Measurements from ENCODE around the gene MGAT4B. TPM values are rescaled to one million over a fixed set of nuclear protein-coding genes. Genes with fewer than 3 reads are reported as not detected.

MGAT4B gene
- total RNA-seq, 2 donors from 2014 or later, result 66.5 to 87.7 TPM

DNA sequence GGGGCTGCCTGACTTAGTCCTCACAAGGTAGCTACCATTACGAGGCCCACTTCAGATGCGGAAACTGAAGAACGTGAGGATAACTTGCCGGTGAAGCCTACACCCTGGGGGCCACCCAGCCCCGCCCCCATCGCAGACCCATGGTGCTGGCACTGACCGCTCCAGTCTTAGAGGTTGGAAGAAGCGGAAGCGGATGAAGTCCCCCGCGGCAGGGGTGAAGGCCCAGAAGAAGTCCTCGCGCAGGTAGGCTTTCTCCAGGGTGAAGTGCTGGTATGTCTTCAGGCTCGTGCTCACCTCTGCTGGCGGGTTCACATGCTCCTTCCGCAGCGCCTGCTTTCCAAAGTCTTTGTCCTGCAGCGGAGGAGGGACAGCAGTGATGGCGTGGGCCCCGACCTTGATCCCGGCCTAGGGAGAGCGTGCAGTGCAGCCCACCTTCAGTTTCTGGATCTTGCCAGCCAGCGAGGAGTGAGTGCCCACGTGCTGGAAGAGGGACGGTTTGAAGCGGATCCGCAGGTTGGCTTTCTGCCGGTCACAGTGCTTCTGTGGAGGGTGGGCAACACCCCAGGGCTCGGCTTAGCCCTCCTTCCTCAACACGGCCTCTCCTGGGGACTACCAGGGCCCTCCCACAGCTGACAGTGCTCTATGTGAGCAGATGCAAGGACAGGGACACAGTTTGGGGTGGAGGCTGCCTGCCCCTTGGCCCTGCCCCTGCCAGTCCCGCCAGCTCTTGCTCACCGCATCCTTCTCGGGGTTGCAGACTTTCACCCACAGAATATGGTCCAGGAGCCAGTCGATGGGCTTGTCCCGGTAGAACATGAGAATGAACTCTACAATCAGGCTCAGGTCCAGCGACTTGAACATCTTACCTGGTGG is 7.7 kb downstream of the MGAT4B start:
- ATAC-seq (ENCODE audit: insufficient number of reproducible peaks, low FRiP score, low read depth) (no peak), DNase-seq (ENCODE audit: low spot score) (no peak)
- H3K4me3 ChIP-seq, result no peak overlapping the region
- no peaks in the 10 kb centered on the region for H3K9me3 ChIP-seq
- TF ChIP-seq, protein P1, sequence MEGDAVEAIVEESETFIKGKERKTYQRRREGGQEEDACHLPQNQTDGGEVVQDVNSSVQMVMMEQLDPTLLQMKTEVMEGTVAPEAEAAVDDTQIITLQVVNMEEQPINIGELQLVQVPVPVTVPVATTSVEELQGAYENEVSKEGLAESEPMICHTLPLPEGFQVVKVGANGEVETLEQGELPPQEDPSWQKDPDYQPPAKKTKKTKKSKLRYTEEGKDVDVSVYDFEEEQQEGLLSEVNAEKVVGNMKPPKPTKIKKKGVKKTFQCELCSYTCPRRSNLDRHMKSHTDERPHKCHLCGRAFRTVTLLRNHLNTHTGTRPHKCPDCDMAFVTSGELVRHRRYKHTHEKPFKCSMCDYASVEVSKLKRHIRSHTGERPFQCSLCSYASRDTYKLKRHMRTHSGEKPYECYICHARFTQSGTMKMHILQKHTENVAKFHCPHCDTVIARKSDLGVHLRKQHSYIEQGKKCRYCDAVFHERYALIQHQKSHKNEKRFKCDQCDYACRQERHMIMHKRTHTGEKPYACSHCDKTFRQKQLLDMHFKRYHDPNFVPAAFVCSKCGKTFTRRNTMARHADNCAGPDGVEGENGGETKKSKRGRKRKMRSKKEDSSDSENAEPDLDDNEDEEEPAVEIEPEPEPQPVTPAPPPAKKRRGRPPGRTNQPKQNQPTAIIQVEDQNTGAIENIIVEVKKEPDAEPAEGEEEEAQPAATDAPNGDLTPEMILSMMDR (IDR thresholded peaks at IDR 0.05), result no peak
- H3K36me3 ChIP-seq, result peaks cover 32% of the 10 kb centered on the region
- H3K4me1 ChIP-seq (ENCODE audit: control insufficient read depth in 1 of 2, low read depth in 2 of 2), result peaks cover 25 to 37% of the 10 kb centered on the region in 2 donors
- H3K27me3 ChIP-seq (replicated peaks; ENCODE audit: insufficient read depth), result no peaks in the 10 kb centered on the region
- H3K27ac ChIP-seq, result no peak overlapping the region

DNA sequence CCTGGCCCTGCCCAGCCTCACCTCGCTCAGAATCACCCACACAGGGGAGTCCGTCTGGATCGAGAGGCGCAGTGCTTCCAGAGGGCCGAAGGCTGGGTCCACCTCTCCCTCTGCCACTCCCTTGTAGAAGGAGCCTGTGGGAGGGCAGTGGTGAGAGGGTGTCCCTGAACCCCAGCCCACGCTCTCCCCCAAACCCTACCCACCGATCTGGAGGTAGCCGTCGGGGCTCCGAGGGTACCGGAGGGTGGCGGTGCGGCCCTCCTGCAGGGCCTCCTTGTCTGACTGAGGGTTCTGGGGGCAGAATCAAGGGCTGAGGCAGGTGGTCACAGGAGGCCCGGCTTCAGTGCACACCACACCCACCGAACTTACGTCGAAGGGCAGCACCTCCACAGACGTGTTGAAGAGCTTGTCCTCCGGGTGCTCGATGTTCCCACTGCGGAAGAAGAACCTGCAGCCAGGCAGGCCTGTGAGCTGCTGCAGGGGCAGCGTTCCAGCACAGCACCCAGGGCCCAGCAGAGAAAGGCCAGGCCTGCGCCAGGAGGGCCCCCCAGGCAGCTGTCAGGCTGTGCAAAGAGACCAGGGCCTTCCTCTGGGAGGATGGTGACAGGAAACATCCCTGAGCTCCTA is 8.4 kb downstream of the MGAT4B start:
- TF ChIP-seq, protein P1 (IDR thresholded peaks at IDR 0.05), result no peak
- Histone ChIP-seq H3K27ac (no peak overlapping the region), H3K36me3 (peaks cover 32% of the 10 kb centered on the region), H3K4me3 (no peak overlapping the region), H3K9me3 (no peaks in the 10 kb centered on the region), H3K27me3 (replicated peaks; ENCODE audit: insufficient read depth) (no peaks in the 10 kb centered on the region), H3K4me1 (ENCODE audit: control insufficient read depth in 1 of 2, low read depth in 2 of 2) (peaks cover 27 to 40% of the 10 kb centered on the region in 2 donors)
- no peak for ATAC-seq (ENCODE audit: insufficient number of reproducible peaks, low FRiP score, low read depth)
- no peak for DNase-seq (ENCODE audit: low spot score)

- DNase-seq (ENCODE audit: low spot score), result no peak
Observed at GRCh38 chr5:179797741-179798140, 8.9 kb downstream of the MGAT4B start.

DNA sequence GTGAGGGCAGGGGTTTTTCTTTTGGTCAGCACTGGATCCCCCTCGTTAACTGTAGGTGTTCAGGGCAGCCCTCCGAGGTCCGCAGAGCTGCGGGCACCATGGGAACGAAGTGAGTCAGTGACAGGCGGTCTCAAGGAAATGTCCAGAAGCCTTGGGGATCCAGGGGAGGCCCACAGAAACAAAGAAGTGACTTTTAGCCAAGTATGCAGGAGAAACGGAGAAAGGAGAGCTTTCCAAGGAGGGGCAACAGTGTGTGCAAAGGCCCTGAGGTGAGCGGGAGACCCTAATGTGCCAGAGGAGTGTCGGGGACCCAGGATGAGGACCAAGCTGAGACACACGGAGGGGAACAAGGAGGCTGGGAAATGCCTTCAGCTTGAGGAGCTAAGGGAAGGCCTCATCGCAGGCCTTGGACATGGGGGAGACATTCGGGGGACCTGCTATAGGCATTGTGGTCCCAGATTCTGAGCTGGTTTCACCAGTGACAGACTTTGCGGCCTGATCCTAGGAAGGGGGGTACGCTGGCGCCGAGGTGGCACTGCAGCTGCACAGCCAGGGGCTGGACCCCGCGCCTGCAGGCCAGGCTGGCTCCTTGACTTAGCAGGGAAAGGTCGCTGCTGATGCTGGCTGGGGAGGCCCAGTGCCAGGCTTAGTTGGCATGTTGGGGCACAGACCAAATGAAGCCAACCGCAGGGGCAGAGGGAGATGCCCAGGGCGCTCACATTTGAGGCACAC is 9.6 kb downstream of the MGAT4B start:
- no peaks in the 10 kb centered on the region for H3K9me3 ChIP-seq
- no peak for DNase-seq (ENCODE audit: low spot score)
- no peaks in the 10 kb centered on the region for H3K27me3 ChIP-seq (replicated peaks; ENCODE audit: insufficient read depth)
- TF ChIP-seq, protein P1 (IDR thresholded peaks at IDR 0.05), result no peak
- peak overlapping the region; percentile 88 for H3K4me3 ChIP-seq
- H3K4me1 ChIP-seq (ENCODE audit: control insufficient read depth in 1 of 2, low read depth in 2 of 2), result peaks cover 27 to 44% of the 10 kb centered on the region in 2 donors
- peak overlapping the region; percentile 73 to 86 for H3K27ac ChIP-seq
- H3K36me3 ChIP-seq, result peaks cover 32% of the 10 kb centered on the region
- no peak for ATAC-seq (ENCODE audit: insufficient number of reproducible peaks, low FRiP score, low read depth)

More at GRCh38 chr5:179797741-179798140, 8.9 kb downstream of the MGAT4B start:
- Histone ChIP-seq H3K4me1 (ENCODE audit: control insufficient read depth in 1 of 2, low read depth in 2 of 2) (peaks cover 27 to 39% of the 10 kb centered on the region in 2 donors), H3K4me3 (no peak overlapping the region), H3K27me3 (replicated peaks; ENCODE audit: insufficient read depth) (no peaks in the 10 kb centered on the region), H3K9me3 (no peaks in the 10 kb centered on the region), H3K36me3 (peaks cover 32% of the 10 kb centered on the region), H3K27ac (no peak overlapping the region)
- TF ChIP-seq, protein P1 (IDR thresholded peaks at IDR 0.05), result no peak
- ATAC-seq (ENCODE audit: insufficient number of reproducible peaks, low FRiP score, low read depth), result no peak
